ENCODE measurements around the gene SNX10.

The SNX10 gene

DNA sequence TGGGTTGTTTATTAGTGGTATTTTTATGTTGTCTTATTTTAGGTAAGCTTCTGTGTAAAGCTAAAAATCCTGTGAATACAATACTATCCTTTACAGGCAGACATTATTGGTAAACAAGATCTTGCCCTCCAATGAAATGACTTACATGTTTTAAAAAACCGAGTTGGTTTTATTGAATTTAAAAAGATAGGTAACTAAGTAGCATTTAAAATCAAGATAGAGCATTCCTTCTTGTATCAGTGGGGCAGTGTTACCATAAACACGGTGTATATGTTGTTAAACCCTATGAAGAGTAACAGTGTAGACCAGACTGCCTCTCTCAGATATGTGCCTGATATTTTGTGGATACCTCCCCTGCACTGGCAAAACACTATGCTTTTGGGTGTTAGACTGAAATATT is 81.0 kb downstream of the SNX10 start:
- no peak for DNase-seq

DNA sequence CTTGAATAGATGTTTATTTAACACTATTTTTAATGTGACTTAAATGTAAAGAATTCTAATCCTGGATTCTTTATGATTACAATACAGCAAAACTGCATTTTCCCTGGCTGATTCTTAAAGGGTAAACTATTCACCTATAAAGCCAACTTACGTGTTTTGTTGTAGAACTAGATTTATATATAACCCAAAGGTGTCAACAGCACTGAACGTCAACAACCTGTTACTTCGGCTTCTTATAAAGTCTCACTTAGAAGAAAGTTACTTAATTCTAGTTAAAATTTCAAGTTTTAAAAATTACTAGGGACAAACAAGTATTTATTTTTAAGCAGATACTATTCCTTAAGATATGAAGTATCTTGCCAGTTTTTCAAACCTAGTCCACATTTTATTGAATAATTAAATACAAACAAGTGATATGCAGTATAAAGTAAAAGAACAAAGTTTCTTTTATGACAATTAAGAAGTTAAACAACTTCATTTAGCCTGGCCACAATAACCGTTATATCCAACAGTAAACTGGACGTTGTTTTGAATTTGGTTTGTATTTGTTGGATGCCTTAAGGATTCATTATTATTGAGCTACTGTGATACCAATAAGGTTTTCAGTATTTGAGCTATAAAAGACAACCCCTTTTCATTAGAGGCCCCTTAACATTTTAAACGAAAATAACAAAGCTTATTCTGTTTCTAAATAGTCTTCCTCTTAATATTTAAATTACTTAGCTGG is 83.1 kb downstream of the SNX10 start:
- DNase-seq, result no peak

DNA sequence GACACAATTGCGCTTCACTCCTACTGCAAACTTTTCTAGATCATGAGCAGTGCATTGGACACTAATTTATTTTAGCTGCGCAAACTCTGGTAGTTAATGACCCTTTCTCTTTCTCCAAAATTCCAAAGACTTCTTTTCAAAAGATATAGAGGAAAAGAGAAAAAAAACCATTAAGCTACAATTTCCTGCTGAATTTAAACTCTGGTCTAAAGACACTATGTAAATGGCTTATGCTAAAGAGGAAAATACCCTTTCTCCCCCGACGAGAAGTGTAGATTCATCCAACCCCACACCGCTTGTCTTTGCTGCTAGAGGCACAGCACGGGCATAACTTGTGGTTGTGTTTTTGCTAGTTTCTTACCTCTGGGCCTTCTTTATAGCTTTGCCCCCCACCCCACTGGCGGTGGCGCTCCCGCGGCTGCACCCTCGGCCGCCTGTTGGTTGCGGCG is 84.1 kb downstream of the SNX10 start:
- no peak for DNase-seq

DNA sequence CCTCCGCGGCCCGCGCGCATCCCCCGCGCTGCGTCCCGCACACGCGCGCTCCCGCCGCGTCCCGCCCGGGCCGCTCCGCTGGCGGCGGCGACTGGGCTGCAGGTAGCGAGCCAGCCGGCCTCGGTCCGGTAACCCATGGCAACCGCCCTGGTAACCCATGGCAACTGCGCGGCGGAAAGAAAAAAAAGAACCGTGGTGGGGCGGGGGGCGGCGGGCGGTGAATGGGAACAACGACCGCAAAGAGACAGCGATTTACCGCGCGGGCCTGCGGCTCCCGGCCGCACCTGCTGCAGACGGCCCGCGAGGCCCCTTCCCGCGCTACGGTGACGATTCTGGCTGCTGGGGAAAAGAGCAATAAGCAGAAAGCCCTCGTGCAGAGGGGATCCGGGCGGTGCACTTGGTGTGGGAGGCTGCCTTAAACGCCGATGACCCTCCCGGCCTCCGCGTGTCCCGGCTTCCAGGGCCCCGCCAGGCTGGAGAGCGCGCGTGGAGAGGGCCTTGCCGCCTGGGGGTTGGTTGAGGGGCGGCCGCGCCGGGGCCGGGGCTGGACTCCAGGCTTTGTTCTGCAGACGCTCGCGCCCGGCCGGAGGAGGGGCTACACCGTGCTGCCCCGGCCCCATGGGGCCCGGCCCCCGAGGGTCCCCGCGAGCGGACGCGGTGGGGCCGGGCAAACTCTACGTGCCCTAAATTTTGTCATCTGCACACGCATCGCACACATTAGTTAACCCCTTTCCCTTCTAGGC is 84.7 kb downstream of the SNX10 start:
- peak; percentile 40 for DNase-seq

DNA sequence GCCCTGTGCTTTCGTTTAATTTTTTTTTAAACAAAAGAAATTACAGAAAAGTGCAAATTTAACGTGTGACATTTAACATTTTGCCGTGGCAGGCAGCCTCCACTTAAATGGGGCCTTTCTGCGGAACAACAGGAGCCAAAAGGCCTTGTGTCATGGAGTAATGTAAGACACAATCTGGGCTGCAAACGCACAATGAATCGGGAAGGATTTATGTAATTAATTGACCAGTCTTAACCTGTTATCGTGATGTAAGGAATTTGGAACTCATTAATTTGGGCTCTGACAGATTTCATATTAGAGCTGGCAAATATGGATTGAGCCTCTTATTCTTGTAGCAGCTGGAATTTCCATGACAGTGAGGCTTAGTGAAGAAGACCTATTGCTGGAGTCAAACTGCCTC is 86.4 kb downstream of the SNX10 start:
- no peak for DNase-seq

DNA sequence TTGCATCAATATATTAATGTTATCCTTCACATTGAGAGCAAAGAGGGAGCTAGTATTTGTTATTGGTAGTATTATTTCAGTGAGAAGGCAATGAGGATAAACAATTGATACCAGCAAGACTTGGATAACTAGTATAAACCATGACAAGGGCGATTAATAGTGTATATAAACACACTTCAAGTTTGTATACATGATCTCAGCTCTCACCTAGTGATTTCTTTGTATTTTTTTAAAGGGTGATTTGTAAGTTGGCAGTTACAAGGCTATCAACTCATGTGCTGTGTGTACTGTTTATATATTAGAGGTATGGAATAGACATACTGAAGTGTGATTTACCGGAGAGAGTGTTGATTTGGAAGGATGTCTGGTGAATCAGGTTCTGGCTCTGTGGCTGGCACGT is 88.0 kb downstream of the SNX10 start:
- DNase-seq, result no peak

DNA sequence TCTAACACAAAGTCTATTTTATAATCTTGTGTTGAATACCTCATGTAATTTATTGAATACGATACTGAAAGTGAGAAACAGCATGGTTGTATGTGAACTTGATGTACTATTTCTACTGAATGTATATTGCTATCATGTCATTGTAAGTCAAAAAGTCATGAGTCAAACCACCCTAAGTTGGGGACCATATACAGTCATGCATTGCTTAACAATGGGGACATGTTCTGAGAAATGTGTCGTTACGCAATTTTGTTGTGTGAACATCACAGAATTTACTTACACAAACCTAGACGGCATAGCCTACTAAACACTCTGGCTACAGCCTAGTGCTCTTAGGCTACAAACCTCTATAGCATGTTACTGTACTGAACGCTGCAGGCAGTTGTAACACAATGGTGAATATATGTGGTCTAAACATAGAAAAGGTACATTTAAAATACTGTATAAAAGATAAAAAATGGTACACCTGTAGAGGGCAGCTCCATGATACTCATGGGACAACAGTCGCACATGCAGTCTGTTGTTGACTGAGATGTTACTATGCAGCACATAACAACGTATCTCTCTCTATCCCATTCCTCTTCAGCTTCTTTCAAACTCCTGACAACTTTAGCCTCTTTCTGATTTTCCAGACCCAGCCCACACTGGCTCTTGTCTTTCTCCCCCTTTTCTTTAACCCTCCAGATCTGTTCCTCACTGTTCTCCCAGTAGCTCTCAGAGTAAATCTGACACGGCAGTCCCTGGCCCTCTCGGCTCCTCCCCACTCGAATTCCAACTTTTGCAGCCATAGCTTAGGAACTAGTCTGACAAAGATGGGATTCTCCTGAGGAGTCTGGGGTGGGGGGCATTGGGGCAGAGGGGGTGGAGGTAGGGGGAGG is 90.1 kb downstream of the SNX10 start:
- DNase-seq, result no peak

DNA sequence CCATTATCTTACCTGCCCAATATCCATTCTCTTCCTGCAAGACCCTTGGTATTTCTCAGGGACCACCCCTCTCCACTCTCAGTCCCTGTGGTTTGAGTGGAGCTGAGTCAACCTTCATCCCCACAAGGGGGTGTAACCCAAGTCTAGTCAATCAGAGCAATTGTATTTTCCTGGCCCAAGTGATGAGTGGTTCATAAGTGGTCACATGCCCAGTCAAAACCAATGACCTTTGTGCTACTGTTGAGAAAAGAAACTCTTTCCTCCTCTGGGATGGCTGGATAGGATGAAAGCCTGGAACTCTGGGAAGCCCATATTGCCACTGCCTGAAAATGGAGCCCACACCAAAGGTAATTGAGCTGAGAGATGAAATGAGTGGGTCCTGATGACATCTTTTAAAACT is 93.6 kb downstream of the SNX10 start:
- no peak for DNase-seq

DNA sequence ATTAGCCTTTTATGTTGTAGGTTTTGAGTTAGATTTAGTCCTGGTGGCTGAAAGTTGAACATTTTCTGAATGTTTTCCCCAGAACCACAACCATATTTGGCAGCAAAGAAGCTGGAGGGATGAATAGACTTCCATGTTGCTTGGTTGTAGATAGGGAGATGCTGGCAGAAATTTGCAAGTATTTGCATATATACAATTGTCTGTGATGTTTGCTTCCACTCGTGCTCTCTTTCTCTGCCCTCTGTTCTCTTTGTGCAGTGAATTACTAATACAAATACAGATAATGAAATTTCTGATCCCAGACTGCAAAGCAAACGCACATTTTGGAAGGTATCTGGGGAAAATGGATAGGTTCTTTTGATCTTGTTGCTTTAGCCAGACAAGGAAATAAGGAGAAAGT is 96.1 kb downstream of the SNX10 start:
- no peak for DNase-seq

DNA sequence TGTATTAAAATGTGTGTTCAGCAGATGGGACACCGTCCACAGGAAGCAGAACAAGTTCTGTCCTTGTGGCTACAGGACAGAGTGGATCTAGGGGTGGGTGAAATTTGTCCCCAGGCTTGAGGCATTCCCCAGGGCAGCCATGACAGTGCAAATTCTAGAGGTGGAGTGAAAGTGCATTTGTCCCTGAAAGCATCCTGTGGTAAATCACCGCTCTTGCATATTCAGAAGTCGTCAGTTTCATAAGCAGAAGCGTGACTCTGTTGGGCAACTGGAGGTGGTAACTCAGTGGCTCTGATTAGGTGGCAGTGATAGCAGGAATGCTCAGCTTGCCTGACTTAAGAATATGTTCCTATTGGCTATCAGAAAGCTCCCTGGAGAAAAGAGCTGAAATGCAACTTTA is 96.6 kb downstream of the SNX10 start:
- DNase-seq, result no peak

DNA sequence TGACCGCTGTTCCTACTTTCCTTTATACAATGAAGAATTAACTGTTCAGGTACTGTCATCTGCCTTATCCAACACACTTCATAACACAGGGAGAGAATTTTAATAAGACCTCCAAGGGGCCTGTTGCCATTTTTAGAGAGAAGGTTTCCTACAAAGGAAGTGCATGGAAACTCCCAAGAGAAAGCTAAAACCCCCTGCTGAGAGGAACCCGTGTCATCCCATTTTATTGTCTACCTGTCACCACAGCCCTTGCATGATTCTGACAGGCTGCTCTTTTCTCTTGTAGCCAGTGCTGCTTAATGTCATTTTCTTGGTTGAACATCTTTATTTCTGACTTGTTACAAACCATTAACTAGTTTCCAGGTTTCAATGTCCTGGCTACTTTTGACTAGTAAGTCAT is 98.4 kb downstream of the SNX10 start:
- DNase-seq, result no peak

DNA sequence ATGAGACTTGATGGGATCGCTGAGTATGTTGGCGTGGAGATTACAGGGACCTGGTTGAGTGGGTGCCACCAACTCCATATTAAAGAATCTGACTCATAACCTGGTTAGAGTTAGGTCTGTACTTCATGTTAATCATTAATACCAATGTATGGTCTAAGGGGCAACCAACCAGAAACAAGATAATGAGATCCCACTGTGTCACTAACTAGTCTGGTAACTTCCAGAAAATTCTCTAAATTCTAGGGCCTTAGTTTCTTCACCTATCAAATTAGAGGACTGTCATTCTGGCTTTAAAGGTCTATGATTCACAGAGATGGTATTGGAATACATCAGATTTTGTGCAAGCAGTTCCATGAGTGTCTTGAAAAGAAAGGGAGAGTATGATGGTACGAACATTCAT is 102.2 kb downstream of the SNX10 start:
- DNase-seq, result no peak

DNA sequence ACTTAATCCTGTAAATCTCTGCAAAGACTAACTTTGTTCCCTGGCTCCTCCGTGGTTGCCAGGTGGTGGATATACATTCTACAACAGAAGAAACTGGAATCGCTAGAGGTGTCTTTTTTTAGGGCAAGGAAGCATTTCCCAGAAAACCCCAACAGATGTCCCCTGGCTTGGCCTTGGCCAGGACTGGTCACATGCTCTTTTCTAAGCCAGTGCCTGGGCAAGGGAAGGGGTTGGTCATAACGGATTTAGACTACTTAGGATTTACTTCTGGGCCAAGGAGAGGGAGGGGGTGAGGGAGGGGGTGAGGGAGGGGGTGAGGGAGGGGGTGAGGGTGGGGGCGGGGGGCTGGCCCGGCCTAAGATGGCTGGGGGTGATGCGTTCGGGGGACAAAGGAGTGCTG is 105.7 kb downstream of the SNX10 start:
- DNase-seq, result no peak

DNA sequence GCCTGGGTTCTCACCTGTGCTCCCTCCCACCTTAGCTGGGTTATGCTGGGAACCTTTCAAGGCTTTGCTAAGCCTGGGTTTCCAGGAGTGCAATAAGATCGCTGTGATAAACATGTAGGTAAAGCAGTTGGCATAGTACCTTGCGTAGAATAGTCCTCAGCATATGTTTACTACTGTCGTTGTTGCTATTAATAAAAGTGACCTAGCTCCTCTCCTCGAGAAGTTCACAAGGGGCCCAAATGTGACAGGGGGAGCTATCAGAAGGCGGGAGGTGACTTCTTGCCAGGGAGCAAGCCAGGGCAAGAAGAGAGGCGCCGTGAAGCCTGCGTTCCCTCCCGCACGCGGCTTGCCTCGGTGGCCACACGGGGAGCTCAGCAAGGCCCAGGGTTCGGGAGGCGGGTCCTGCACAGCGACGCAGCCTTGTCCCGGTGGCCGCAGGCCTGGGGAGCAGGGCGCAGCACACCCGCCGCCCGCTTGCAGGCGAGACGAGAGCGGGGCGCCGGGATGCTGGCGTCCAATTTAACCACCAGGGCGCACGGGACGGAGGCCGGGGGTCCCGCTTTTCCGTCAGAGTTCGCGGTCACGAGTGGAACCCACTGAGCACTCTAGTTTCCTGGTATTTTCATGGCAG is 106.2 kb downstream of the SNX10 start:
- DNase-seq, result no peak

DNA sequence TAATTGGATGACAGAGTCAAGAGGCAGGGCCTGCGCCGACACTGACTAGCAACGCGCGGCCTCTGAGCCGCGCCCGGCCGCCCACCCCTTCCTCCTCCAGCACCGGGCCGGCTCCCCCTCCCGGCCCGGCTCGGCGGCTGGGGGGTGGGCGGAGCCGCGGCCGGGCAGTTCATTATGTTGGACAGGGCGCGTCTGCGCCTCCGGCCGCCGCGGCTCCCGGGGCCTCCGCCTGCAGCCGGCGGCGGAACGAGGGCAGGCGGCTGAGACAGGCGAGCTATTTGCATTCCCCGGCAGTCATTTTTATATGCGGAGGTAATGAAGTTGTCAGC is 106.7 kb downstream of the SNX10 start:
- DNase-seq, result peak; percentile 39

DNA sequence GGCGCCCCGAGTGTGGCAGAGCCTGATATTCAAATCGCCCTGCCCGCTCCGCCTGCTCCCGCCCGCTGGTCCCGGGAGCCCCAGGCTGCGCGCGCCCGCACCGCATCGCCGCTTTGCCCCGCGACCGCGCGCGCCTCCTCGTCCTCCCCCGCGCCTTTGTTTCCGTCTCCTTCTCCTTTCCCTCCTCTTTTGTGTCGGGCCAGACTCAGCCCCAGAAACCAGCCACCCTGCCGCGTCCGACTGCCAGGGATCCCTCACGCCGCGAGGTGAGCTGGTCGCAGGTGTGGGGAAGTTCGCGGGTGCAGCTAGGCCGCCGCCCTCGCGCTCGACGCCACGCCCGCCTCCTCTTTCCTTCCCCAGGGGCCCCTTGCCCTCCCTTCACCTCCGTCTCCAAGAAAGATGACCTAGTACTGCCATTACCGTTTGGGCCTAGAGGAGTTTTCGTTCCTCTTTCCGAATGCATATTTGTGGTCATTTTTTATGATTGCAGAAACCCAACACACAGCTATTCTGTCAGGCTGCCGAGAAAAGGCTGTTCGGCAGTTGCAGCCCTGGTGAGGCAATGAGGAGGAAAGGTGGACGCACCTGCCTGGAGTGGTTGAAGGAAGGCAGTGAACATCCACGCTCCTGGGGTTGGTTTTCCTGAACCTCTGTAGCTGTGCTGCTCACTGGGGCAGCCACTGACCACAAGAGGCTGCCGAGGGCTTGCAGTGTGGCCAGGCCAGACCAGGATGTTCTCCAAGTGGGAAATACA is 107.3 kb downstream of the SNX10 start:
- DNase-seq, result peak; percentile 70

DNA sequence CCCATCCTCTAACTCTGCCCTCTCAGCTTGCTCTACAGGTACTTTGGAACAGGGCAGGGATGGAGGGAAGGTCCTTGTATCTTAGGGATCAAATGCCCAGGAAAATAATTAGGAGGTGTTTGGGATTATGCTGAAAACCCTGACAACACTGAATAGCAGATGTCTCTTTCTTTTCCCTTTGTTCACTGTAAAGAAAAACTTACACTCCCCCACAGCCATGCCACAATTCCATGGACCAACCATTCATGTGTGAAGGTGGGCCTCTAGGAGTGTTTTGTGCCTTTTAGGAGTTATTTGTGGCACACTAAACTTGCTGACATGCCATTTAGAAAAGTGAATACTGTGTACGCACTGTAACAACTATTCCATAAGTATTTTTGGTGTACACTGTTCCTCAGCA is 108.1 kb downstream of the SNX10 start:
- DNase-seq, result no peak

DNA sequence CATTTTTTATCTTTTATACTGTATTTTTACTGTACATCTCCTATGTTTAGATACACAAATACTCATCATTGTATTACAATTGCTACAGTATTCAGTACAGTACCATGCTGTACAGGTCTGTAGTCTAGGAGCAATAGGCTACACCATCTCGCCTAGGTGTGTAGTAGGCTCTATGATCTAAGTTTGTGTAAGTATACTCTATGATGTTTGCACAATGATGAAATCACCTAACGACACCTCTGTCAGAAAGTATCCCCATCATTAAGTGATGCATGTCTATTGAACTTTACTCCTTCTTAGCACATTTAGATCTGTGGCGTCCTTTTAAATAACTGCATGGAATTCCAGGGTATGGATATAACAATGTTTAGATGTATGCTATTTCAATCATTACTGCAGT is 112.0 kb downstream of the SNX10 start:
- no peak for DNase-seq

DNA sequence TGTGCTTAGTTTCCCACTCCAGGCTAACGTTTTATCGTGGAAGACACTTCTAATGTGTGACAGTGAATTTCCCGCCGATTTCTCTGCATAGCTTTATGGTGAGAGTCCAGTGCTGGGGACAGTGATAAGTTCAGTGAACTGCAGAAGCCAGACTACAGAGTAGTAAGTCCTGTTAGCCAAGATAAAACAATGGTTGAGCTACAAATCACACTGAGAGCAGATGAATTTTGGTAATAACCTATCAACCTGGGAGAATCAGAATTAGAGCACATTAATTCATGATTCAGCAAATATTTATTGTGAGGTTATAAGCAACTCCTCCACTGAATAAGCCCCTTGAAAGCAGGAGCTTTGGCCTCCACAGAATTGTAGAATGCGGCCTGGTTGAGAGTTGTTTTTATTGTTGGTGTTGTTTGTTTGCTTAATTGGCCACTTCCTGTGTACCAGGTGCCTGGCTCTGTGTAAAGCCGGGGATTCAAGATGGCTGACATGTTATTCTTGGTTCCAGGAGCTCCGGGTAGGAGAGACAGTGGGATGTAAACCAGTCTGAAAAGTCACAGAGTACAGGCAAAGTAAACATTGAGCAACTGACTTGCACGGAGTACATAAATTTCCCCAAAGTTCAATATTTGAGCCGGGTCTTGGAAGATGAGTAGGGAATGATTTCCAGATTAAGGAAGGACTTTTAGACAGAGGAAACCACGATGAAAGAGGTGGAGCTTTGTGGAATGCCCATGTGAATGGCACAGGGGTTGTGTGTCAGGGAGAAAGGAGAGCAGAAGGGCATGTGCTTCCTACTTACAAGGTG is 112.7 kb downstream of the SNX10 start:
- no peak for DNase-seq

DNA sequence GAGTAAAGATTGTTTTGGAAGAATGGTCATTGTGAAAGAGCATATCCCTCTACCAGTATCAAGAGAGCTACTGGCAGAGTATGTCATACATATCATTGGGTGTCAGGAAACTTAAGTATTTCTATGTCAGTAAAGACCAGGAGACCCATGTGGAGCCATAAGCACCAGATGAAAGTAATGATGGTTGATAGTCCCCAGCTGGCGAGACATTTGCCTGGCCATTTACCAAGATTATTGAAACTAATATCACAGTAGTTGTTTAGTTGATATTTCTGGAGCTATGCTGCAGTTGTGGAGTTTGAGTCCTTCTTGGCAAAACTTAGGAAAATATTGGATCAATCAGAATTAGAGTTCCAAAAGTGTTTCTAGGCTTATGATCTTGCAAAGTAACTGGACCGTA is 114.8 kb downstream of the SNX10 start:
- no peak for DNase-seq

DNA sequence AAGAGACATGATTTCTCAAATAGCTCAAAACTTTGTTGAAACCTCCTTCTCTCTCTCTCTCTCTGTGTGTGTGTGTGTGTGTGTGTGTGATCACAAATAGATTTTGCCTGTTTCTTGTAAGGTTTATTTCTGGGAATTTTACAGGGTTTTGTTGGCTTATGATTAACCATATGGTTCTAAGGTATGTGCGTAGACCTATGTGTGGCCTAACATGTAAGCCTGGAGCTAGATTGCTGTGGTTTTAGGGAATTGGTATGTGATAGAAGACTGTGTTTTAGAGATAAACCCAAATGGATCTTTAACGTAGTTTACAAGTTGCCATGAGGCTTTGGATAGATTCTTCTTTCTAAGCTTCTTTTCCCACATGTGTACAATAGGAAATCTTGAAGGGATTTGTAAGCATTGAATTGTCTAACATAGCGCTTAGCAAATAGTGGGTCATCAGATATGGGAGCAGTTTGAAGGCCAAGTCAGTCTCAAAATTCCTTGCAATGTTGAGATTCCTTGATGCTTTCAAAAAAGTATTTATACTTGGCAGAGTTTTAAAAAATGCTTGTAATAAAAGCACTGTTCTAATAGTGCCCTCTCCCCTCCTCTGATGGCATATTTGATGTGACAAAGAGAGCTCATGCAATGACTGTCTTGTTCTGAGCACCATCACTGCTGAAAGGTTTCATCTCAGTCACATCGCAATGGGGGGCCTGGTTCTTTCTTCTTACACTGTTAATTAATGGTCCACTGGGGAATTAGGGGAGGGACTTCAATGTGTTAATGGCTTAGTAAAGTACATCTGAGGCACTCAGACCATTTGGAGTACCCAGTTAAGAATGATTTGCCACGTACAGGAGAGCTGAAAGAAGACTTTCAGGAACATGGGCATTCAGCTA is 118.2 kb downstream of the SNX10 start:
- no peak for DNase-seq

Measured in CD4-positive, alpha-beta T cell treated with Interferon gamma for 1 hour (primary cell).